ENCODE data around the gene FCRLA.
"Not testable (repeated sequence)": the region's sequence is repeated elsewhere in the genome, so short reads cannot be mapped to it uniquely, and the experiment has no call there.

FCRLA gene

GRCh38 chr1:161707503-161707902 lies 474 bp downstream of the FCRLA start:
- no peak for DNase-seq

DNA sequence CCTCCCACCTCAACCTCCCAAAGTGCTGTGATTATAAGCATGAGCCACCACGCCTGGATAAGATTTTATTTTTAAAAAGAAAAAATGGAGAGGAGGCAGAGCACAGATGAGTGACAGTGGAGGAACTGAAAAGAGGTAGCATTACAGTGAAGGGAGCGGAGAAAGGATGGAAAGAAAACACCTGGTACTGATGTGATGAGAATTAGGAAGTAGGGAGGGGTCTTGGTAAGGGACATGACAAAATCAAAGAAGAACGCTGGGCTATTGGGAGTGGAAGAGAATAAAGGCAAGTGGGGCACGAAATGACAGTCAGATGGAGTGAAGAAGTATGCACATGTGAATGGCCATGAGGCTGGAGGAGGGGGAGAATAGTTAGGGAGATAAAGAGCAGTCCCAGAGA lies 2.3 kb downstream of the FCRLA start:
- DNase-seq: no peak

DNA sequence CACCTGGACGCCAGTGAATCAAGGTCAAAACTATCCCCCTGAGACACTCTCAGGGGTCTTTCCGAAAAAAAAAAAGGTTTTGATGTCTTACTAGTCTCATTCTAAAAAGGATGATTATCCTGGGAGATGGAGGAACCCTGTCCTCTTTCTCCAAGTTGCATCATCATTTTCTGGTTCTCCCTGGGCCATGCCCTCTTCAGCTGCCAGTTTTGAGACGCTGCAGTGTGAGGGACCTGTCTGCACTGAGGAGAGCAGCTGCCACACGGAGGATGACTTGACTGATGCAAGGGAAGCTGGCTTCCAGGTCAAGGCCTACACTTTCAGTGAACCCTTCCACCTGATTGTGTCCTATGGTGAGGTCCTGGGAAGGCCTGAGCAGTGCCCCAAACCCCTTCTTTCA lies 3.5 kb downstream of the FCRLA start:
- no peak for DNase-seq

- no peak for DNase-seq
These were observed 11.7 kb downstream of the FCRLA start for GRCh38 chr1:161718559-161719324.

DNA sequence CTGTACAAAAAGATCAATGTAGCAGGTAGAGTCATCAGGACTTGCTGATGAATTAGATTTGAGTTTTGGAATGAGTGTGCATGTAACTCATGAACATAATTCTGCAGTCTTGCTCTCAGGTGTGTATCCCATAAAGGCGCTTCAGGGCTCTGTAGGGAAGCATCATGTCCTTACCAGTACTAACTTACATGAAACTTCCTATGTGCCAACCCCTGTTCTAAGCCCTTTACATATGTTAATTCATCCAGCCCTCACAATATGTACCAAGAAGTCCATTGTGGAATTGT lies 12.2 kb downstream of the FCRLA start:
- DNase-seq: no peak

DNA sequence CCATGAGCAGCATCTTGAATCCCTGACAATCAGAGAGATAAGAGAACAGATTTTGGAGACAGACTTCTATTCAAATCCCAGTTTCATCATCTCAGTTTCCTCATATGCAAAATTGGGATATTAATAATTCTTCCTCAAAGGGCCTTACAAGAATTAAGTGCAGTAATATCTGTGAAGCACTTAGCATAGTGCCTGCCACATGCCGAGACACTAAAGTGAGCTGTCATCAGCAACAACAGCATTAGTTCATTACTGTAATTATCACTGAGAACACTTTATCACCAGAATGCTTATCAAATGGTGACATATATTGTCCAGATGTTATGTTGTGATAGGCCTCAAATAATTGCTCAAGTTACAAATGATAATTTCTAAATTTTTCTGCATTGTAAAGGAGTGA lies 13.4 kb downstream of the FCRLA start:
- no peak for DNase-seq

GRCh38 chr1:161720956-161721737 lies 14.1 kb downstream of the FCRLA start, which contains the start of gene FCRLB:
Gene FCRLB, plus strand, starts transcription at chr1:161721544. Its CDS starts 1,129 bp downstream, at chr1:161722673.
- DNase-seq: no peak

DNA sequence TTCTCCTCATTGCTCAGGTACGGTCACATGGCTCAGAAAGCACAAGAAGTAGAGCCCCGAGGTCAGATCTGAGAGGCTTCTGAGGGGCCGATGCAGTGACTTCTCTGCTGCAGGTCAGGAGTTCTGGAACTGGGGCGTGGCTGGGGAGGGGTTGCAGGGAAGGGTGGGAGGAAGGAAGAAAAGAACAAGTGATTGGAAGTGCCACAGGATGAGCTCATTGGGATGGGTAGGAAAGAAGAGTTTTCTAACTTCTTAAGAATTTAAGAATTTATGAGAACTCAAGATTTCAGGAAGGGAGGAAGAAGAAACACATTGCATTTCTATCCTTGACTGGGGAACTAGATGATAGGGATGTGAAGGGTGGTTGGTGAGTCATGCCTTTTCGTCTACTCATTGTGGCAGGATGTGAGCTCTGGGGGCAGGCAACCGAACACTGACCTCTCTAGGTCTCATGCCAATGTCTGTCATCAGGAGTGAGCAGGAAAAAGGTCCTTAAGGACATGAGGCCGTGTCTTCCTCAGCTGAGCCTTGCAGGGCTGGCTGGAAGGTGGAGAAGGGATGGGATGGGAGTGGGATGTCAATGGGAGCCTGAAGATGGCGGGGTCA lies 14.8 kb downstream of the FCRLA start:
- DNase-seq: no peak

DNA sequence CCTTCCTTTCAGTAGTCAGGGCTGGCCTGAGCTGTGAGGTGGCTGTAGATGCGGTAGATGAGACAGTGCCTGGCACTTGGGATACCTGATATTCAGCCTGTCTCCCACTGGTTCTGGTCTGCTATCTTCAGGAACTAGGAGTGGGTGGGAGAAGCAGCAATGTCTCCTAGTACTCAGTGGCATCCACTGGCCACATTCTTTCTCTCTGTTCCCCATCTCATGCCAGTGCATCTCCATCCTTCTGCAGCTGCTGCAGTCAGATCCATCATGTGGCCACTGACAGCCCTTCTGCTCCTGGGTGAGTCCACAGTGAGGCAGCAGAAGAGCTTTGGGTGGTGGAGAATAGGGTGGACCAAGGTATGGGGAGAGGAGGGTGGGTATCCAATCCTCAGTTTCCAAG lies 15.4 kb downstream of the FCRLA start:
- no peak for DNase-seq

- no peak for DNase-seq
These were observed 16.6 kb downstream of the FCRLA start for GRCh38 chr1:161723459-161724141.

GRCh38 chr1:161725258-161725907 lies 18.4 kb downstream of the FCRLA start:
- not testable (repeated sequence) for DNase-seq

DNA sequence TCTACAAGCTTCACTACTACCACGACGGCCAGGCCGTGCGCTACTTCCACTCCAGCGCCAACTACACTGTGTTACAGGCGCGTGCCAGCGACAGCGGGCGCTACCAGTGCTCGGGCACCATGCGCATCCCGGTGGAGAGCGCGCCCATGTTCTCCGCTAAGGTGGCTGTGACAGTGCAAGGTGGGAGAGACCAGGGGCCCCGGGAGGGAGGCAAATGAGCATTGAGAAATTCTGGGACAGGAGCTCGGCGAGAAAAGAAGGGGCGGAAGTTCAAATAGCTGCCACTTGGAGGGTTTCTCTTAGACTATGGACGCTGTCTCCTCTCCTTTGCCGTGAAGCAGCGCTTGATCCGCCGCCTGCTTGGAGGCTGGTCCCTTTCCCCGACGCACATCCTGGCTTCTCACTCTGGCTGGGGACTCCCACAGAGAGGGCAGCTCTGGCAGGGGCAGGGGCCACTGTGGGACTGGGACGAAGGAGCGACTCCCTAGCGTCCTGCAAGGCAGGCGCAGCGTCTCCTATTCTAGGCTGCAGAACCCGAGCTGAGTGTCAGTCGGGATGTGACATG lies 19.0 kb downstream of the FCRLA start:
- DNase-seq: peak; percentile 41

DNA sequence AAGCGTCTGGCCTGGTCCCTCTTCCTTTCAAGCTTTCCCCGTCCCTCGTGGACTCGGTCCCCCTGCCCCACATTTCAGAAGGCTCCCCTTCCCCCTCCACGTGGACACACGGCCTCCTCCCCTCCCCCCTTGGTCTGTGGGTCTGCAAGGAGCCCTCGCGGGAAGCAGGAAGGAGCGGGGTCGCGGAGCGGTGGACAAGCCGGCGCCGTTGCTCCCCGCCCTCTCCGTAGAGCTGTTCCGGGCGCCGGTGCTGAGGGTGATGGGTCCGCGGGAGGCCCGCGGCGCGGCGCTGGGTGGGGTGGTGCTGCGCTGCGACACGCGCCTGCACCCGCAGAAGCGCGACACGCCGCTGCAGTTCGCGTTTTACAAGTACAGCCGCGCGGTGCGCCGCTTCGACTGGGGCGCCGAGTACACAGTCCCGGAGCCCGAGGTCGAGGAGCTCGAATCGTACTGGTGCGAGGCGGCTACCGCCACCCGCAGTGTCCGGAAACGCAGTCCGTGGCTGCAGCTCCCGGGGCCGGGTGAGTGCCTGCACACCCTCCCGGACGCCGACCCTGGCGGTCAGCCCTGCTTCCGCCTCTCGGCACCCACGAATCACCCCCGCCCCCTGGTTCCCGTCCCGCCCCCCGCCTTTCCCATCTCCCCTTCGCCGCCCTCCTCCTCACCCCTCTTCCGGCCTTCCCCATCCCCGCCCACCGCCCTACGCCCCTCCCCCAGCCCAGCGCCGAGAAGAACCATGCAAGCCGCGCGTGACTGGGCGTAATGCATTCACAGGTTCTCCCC lies 19.6 kb downstream of the FCRLA start:
- DNase-seq: peak; percentile 66

DNA sequence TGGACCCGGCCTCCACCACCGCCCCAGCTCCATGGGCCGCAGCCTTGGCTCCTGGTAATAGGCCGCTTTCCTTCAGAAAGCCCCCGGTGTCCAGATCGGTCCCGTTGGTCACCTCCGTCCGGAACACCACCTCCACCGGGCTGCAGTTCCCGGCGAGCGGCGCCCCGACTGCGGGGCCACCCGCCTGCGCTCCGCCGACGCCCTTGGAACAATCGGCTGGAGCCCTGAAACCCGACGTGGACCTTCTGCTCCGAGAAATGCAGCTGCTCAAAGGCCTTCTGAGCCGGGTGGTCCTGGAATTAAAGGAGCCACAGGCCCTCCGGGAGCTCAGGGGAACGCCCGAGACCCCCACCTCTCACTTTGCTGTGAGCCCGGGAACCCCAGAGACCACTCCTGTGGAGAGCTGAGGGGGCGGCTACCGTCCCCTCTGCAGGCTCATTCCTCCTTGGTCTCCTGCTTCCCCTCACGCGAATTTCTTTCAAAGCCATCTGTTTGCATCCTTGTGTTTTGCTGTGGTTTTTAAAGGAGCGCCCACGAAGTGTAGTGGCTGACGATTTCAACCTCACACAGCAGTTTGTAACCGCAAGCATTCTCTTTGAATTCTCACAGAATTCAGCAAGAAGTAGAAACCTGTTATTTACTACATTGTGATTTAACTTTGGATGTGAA lies 20.4 kb downstream of the FCRLA start:
- DNase-seq: no peak

DNA sequence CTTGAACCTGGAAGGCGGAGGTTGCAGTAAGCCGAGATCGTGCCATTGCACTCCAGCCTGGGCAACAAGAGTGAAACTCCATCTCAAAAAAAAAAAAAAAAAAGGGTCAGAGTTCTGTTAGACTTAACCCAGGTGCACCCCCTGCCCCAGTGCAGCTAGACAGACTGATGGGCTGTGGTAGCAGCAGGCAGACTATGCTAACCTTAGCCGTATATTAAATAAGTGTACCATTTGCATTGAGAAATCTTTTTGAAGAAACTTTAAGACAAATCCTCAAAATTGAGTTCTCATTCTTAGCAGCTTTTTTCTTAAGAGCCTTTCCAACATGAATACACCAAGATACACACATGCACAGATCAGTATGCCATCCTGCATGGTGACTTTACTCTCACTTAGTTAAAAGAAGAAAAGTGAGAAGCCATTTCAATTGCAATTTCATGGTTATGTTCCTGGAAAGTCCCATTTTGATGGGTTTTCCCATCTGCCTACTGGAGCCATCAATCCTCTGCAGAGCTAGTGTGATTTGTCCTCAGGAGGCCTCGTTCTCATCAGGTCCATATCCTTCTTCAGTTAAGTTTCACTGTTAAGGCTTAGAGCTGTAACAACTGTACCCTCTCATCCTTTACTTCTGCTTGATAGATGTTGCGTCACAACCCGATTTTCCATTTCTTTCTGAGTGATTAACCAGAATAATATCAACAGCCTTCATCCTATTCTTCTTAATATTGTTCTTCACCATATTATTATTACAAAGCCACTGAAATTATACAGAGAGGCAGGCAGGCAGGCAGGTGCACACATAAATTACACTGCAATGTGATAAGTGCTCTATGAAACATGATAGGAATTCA lies 21.6 kb downstream of the FCRLA start:
- DNase-seq: no peak

- DNase-seq: peak; percentile 38
These were observed 23.1 kb downstream of the FCRLA start for GRCh38 chr1:161730050-161730564.

- DNase-seq: no peak
These were observed 24.2 kb downstream of the FCRLA start for GRCh38 chr1:161731241-161731640.

- DNase-seq: no peak
These were observed 25.1 kb downstream of the FCRLA start for GRCh38 chr1:161731981-161732718.

DNA sequence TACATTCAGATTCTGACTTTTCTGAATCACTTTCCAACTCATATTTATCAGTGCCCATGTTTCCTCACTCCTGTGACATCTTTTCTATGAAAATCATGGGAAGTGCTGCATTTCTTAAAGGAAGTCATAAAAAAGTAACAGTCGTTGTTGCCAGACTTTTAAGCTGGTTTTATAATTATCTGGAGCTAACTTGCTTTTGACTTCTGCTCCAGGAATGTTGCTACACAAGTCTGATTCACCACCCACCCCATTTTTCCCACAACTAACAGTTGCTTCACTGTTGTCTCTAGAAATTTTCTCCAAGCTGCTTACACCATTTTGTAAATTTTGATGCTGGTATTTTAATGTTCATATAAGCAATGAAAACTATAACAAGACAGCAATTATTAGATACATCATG lies 26.5 kb downstream of the FCRLA start:
- DNase-seq: no peak

Data from activated CD8-positive, alpha-beta memory T cell treated with anti-CD3 and anti-CD28 coated beads, Interleukin-2, amount 50 U/mL, for 4 hours (primary cell).